H4 (cell line): ENCODE results near the gene ADAM12. TPM values are rescaled to one million over a fixed set of nuclear protein-coding genes. Genes with fewer than 3 reads are reported as not detected.

Experiments used
- DNase-seq: peaks from one replicate; pipeline ENCODE4 v3.0.0-alpha.2; 2015; ENCODE audit warnings: low spot score
- total RNA-seq: library from RNA; depleted of rRNA; stranded (reverse); fragments of >200 nt; shearing (Covaris generic); gene quantifications from 2 replicates; pipeline ENCODE4 v1.2.3, GENCODE V29; 2014; rRNA removed

Gene ADAM12
- total RNA-seq = 1.3 and 2.0 TPM in 2 replicates

GRCh38 chr10:126387931-126388911 is at the start of gene ADAM12:
Gene ADAM12, minus strand, starts transcription at chr10:126388477. Its CDS starts 332 bp downstream, at chr10:126388145.
- no peak for DNase-seq

GRCh38 chr10:126437635-126438406 is 49.5 kb upstream of the ADAM12 start:
- DNase-seq = no peak

GRCh38 chr10:126434235-126434634 is 46.0 kb upstream of the ADAM12 start:
- DNase-seq = no peak

GRCh38 chr10:126433351-126433750 is 45.1 kb upstream of the ADAM12 start:
- DNase-seq = peak; percentile 45

- DNase-seq = no peak
Measured at GRCh38 chr10:126432507-126432906, 44.2 kb upstream of the ADAM12 start.

GRCh38 chr10:126431816-126432215 is 43.5 kb upstream of the ADAM12 start:
- DNase-seq = no peak

- DNase-seq = no peak
Measured at GRCh38 chr10:126430512-126430911, 42.2 kb upstream of the ADAM12 start.

- DNase-seq = no peak
Measured at GRCh38 chr10:126429275-126429674, 41.0 kb upstream of the ADAM12 start.

GRCh38 chr10:126425489-126426065 is 37.3 kb upstream of the ADAM12 start:
- no peak for DNase-seq

- DNase-seq = no peak
Measured at GRCh38 chr10:126425032-126425431, 36.8 kb upstream of the ADAM12 start.

- no peak for DNase-seq
Measured at GRCh38 chr10:126423732-126424491, 35.6 kb upstream of the ADAM12 start.

GRCh38 chr10:126422567-126422966 is 34.3 kb upstream of the ADAM12 start:
- peak; percentile 86 for DNase-seq

GRCh38 chr10:126421756-126422256 is 33.5 kb upstream of the ADAM12 start:
- peak; percentile 99 for DNase-seq

- peak; percentile 71 for DNase-seq
Measured at GRCh38 chr10:126420567-126421300, 32.5 kb upstream of the ADAM12 start.

GRCh38 chr10:126417220-126417825 is 29.0 kb upstream of the ADAM12 start:
- DNase-seq = no peak

- DNase-seq = no peak
Measured at GRCh38 chr10:126409821-126410220, 21.5 kb upstream of the ADAM12 start.

- DNase-seq = no peak
Measured at GRCh38 chr10:126408953-126409641, 20.8 kb upstream of the ADAM12 start.

- DNase-seq = peak; percentile 23
Measured at GRCh38 chr10:126407831-126408230, 19.6 kb upstream of the ADAM12 start.

- no peak for DNase-seq
Measured at GRCh38 chr10:126405239-126405775, 17.0 kb upstream of the ADAM12 start.
